SIG-M5 treated with dmso at 0.1 percent for 504 hours (cell line): ENCODE results near the gene GALK1.
"Not testable (repeated sequence)": the region's sequence is repeated elsewhere in the genome, so short reads cannot be mapped to it uniquely, and the experiment has no call there.

ENCODE experiments used
- DNase-seq: peaks from one replicate; lab custom pipeline; 2025; ENCODE audit not compliant: unreplicated experiment; lab: John Stamatoyannopoulos, UW

Gene GALK1

GRCh38 chr17:75764711-75765421 lies at the start of gene GALK1:
Gene GALK1 (minus strand): TSS chr17:75765192. CDS start chr17:75765136, 56 bp downstream.
- peak; percentile 78 for DNase-seq

- DNase-seq = no peak
Measured at GRCh38 chr17:75814021-75814395, 49.0 kb upstream of the GALK1 start.

DNA sequence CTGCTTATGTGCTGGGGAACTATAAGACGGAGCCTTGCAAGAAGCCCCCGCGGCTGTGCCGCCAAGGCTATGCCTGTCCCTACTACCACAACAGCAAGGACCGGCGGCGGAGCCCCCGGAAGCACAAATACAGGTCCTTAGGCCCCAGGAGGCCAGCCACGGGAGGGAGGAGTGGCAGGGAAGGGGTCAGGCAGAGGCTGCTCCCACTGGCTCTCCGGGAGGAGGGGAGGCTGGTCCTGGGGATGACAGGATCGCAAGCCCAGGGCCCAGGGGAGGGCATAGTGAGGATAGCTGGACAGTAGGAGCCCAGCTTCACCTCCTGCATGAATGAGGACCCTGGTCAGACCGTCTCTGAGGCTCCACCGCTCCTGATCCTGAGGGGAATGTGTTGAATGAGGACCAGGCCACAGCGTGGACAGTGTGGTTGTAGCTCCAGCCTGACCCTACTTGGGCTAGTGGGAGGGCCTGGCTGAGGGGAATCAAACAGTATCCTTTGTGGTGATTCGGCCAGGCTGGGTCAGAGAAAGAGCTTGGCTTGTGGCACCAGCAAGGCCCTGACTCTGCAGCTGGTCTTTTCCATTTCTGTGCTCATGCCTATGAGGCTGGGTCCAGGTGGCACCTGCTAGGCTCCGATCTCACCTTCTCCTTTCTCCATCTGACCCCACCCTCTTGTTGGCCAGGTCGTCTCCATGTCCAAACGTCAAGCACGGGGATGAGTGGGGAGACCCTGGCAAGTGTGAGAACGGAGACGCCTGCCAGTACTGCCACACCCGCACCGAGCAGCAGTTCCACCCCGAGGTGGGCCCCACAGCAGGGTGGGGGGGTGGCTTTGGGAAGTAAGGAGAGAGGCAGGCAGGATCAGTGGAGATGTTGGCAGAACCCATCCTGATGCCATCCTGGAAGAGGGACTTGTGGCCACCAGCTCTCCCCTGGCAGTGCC lies 48.4 kb upstream of the GALK1 start:
- DNase-seq = no peak

DNA sequence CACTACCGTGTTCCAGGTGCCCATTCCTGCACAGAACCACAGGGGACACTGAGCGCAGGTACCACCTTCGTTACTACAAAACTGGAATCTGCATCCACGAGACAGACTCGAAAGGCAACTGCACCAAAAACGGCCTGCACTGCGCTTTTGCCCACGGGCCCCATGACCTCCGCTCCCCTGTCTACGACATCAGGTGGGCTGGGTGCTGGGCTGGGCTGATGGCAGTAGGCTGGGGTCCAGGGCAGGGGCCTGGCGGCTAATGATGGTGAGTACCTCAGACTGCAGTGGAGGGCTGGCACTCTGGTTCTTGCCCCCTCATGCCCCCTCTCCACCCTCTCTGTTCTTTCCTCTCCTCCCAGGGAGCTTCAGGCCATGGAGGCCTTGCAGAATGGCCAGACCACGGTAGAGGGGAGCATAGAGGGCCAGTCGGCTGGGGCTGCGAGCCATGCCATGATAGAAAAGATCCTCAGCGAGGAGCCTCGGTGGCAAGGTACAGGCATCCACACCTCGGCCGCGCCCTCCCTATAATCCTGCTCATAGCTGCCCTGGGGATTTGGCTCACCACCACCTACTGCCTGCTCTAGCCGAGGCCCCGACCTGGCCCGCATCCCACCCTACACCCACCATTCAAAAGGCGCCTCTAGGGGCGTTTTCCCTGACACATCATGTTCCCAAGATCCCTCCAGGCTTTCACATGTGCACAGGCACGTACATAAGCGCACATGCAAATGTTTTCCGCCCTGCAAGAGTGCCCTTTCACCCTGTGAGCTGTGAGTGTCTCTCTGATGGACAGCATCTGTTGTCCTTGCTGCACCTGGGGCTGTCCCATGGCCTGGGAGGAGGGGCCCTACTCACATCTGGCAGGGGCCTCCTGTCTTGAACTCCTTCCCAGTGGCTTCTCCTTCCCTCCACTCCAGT lies 47.4 kb upstream of the GALK1 start:
- no peak for DNase-seq

- no peak for DNase-seq
Measured at GRCh38 chr17:75811174-75811573, 46.2 kb upstream of the GALK1 start.

- DNase-seq = not testable (repeated sequence)
Measured at GRCh38 chr17:75810756-75811155, 45.8 kb upstream of the GALK1 start.

DNA sequence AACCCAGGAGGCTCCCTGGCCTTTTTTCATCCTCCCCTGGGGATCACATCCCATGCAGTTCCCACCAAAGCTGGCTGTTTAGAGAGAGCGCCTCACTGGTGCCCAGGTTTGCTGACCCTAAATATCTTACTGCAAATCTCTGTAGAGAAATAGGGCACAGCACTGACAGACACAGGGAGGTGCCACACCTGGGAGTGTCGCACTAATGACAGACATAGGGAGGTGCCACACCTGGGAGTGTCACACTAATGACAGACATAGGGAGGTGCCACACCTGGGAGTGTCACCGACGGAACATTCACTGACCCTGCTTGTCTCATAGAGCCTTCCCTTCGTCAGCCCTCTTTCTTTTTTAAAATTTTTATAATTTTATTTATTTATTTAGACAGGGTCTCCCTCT lies 45.2 kb upstream of the GALK1 start:
- no peak for DNase-seq

DNA sequence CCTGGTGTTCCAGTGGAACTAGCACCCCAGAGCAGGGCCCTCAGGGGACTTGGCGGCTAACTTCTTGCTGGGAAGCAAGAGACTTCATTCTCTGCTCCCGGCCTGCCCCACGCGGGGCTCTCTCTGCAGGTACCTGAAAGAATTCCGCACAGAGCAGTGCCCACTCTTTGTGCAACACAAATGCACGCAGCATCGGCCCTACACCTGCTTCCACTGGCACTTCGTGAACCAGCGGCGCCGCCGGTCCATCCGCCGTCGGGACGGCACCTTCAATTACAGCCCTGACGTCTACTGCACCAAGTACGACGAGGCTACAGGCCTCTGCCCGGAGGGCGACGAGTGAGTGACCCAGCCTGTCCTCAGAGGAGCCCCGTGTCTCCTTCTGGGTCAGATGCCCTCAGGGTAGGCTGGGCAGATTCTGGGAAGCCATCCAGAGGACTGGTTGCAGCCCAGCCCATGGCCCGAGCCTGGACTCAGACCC lies 44.7 kb upstream of the GALK1 start:
- no peak for DNase-seq

DNA sequence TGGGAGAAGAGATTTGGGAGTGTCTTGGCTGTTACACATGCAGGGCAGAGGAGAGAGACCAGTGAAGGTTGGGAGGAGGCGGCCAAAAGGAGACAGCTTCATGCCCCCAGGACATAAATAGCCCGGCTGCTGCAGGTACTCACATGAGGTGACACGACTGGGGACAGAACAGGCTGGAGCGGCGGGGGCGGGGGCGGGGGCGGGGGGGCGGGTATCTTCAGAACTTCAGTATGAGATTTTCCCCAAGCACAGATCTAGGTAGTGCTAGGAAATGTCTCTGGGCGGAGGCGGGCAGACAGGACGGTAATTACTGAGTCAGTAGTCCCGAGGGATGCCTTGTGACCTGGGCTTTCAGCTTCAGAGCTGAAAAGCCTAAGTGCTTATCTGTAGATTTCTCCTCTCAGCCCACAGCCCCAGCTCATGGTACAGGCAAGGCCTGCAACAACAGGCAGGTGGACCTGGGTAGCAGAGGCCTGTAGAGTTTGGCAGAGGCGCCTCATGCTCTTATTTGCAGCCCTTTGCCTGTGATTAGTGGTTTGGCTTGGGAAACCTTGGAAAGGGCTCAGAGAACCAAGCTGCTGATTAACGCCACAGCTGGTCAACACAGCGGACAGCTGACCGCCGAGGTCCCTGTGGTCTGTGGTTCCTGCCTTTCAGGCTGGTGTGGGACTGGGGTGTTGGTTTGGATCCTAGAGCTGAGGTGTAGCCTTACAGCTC lies 44.1 kb upstream of the GALK1 start:
- DNase-seq = no peak

GRCh38 chr17:75808549-75808904 lies 43.5 kb upstream of the GALK1 start:
- no peak for DNase-seq

DNA sequence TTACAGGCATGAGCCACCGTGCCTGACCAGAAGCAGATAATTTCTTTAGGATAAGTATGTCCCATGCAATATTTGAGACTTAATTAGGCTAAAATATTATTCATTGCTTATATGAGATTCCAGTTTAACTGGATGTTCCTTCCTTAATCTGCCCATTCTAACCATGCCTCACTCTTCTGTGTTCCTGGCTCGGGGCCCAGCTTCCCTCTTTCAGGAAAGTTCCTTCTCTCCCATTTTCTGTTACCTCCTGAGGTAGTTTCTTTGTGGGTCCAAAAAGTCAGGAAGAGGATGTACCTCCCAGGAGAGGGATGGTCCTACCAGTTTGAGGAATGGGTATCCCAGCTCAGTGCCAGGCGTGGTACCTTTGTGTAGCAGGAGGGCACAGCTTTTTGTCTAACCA lies 42.9 kb upstream of the GALK1 start:
- no peak for DNase-seq

- no peak for DNase-seq
Measured at GRCh38 chr17:75806822-75807500, 42.0 kb upstream of the GALK1 start.

GRCh38 chr17:75803883-75804282 lies 38.9 kb upstream of the GALK1 start:
- DNase-seq = no peak

- no peak for DNase-seq
Measured at GRCh38 chr17:75799402-75799801, 34.4 kb upstream of the GALK1 start.

GRCh38 chr17:75795820-75796607 lies 31.0 kb upstream of the GALK1 start:
- DNase-seq = no peak

DNA sequence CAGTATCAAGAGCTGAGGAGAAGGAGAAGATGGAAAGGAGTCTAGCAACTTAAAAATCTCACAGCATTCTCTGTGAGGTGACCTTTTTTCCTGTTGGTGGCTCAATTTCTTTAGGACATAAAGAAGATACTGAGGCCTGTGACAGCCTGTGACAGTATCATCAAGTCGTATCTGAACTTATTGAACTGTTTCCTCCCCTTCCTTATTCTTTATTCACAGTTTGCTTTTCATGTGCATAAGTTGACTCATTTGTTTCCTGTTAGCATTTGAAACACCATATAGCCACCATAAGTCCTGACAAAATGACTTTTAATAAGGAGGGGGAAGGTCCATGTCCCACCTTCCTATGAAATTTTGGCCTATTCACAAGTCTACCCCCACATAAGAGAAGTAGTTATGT lies 28.5 kb upstream of the GALK1 start:
- no peak for DNase-seq

GRCh38 chr17:75791254-75791653 lies 26.3 kb upstream of the GALK1 start:
- no peak for DNase-seq

DNA sequence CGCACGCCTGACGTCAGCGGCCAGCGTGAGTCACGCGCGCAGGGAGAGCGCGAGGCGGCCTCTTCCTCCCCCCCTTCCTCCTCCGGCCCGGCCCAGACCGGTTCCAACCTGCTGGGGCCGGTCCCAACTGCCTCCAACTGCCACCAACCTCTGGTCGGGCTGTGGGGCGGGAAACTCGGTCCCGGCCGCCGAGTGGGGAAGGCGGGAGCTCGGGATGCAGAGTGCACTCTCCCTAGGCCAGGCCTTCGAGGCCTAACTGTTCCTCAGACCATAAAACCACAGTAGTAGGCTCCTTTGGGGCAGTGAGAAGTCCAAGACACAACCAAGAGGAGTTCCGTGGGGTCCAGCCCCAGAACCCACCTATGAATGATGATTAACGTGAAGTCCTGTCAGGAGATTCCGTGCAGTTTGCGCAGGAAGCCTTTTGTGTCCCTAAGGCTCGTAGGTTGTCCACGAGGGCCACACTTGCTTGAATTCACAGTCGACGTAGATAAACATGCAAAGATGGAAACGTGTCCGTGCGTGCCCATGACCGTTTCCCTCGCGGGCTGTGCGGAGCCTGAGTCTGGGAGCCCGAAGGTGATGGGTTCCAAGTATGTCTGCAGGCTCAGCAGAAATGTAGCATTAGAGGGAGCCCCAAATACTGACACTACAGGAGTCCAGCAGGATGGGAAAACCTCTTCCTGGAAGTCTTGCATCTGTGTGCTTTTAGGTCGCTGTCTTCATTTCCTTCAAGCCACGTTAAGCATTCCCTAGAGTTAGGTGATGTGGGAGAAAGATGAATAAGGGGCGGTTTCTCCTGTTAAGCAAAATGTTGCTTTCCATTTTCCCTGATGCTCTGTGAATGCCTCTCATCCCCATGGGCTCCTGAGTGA lies 20.3 kb upstream of the GALK1 start:
- peak; percentile 87 for DNase-seq
